ENCODE results near the gene SCT. TPM values are rescaled to one million over a fixed set of nuclear protein-coding genes. Genes with fewer than 3 reads are reported as not detected.

The SCT gene
- total and polyA plus RNA-seq, 2 donors (not counting 3 experiments of a cell fraction or from before 2014, with no cell fraction given), result not detected

DNA sequence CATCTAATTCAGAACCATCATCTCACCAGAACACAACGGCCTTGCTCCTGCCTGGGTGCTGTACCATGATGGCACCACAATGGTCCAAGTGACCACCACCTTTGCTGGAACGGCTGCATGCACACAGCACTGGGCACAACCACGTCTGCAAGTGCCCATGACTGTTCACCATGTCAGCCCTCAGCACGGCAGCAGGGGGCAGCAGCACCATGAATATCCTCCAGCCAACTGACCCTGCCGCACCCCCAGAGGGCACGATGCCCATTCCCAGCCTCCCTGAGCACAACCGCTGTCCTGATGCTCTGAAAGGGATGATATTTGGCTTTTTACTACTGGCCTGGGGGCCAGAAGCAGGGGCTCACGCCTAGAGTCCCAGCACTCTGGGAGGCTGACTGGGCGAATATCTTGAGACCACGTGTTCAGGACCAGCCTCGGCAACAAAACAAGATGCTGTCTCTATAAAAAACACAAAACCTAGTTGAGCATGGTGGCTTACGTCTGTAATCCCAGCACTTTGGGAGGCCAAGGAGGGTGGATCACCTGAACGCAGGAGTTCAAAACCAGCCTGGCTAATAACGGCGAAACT, 35.8 kb upstream of the SCT start:
- H3K9ac ChIP-seq (replicated peaks; ENCODE audit: extremely low read depth, insufficient read depth, low read length), result no peak overlapping the region
- H3K27ac ChIP-seq (ENCODE audit: insufficient read depth, low read depth, low read length), result no peak overlapping the region
- H3K4me2 ChIP-seq (ENCODE audit: insufficient read depth, low read length), result no peak overlapping the region
- BruUV-seq (replicated peaks), result no TSS peak
- no peaks in the 10 kb centered on the region for H3K4me1 ChIP-seq (ENCODE audit: control insufficient read depth, extremely low read depth, insufficient read depth, low read length)
- dilution Hi-C loops (cut with MboI; ENCODE audit: extremely low pct_ligation_motif_present, low sequenced_read_pairs), result no loop called here
- ChIA-PET POLR2A (no interaction called here), CTCF (interaction anchor here (0.6 to 1.4 kb wide), 7 partner anchors 11 to 66 kb away, joined by 3 to 10 read pairs (median 3); no protein-coding TSS in a partner anchor)
- no peaks in the 10 kb centered on the region for H3K79me2 ChIP-seq (ENCODE audit: control insufficient read depth, insufficient read depth, low read length)
- TF ChIP-seq, protein P1, sequence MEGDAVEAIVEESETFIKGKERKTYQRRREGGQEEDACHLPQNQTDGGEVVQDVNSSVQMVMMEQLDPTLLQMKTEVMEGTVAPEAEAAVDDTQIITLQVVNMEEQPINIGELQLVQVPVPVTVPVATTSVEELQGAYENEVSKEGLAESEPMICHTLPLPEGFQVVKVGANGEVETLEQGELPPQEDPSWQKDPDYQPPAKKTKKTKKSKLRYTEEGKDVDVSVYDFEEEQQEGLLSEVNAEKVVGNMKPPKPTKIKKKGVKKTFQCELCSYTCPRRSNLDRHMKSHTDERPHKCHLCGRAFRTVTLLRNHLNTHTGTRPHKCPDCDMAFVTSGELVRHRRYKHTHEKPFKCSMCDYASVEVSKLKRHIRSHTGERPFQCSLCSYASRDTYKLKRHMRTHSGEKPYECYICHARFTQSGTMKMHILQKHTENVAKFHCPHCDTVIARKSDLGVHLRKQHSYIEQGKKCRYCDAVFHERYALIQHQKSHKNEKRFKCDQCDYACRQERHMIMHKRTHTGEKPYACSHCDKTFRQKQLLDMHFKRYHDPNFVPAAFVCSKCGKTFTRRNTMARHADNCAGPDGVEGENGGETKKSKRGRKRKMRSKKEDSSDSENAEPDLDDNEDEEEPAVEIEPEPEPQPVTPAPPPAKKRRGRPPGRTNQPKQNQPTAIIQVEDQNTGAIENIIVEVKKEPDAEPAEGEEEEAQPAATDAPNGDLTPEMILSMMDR (IDR thresholded peaks at IDR 0.05; ENCODE audit: extremely low read depth in 1 of 2, insufficient read depth in 1 of 2, low read depth in 1 of 2, low read length in 2 of 2), result peak; percentile 76 to 86
- TF ChIP-seq EZH2 (IDR thresholded peaks at IDR 0.05; ENCODE audit: borderline replicate concordance, low read depth, low read length, severe bottlenecking), result no peak
- TF ChIP-seq, protein P2, sequence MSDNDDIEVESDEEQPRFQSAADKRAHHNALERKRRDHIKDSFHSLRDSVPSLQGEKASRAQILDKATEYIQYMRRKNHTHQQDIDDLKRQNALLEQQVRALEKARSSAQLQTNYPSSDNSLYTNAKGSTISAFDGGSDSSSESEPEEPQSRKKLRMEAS (IDR thresholded peaks at IDR 0.05; ENCODE audit: insufficient read depth, insufficient read length), result no peak
- no peaks in the 10 kb centered on the region for H4K20me1 ChIP-seq (replicated peaks; ENCODE audit: control insufficient read depth, extremely low read depth, insufficient read depth, low read length)
- intact Hi-C loops (cut with micrococcal nuclease), result loop anchor here (1.0 kb wide), 2 partner anchors 61 to 66 kb away; no protein-coding TSS in a partner anchor
- H3K9me1 ChIP-seq (replicated peaks; ENCODE audit: control insufficient read depth, extremely low read depth, insufficient read depth, low read length), result no peaks in the 10 kb centered on the region
- no peak overlapping the region for H3K4me3 ChIP-seq (replicated peaks in 1 of 3; ENCODE audit: insufficient read depth in 1 of 3, low read depth in 1 of 3, low read length in 3 of 3)
- no peak overlapping the region for H2AFZ ChIP-seq (ENCODE audit: low read depth, low read length)
- FAIRE-seq, result peak; percentile 93
- no peaks in the 10 kb centered on the region for H3K9me3 ChIP-seq (replicated peaks; ENCODE audit: control insufficient read depth, insufficient read depth, low read length)
- peaks cover 4 to 26% of the 10 kb centered on the region in 2 experiments for H3K36me3 ChIP-seq (ENCODE audit: control insufficient read depth in 2 of 2, extremely low read depth in 1 of 2, insufficient read depth in 2 of 2, low read length in 2 of 2)
- H3K27me3 ChIP-seq (ENCODE audit: control insufficient read depth in 2 of 2, insufficient read depth in 2 of 2, low read length in 2 of 2), result no peaks in the 10 kb centered on the region
- DNase-seq (ENCODE audit: low read depth, low spot score), result peak; percentile 54

Data from endothelial cell of umbilical vein (primary cell).